ENCODE measurements around the gene SH3TC1.

- TF ChIP-seq POLR2AphosphoS5 (IDR thresholded peaks at IDR 0.05; ENCODE audit: borderline replicate concordance, low read depth, low read length) (no peak), EZH2 (IDR thresholded peaks at IDR 0.05) (no peak)
Observed at GRCh38 chr4:8279321-8280157, 80.4 kb downstream of the SH3TC1 start.
